Endodermal cell (in vitro differentiated cells): Measurements from ENCODE around the gene UFD1. TPM values are rescaled to one million over a fixed set of nuclear protein-coding genes. Genes with fewer than 3 reads are reported as not detected.

Experiments used
- DNase-seq: peaks from one replicate; pipeline ENCODE4 v3.0.0-alpha.2; 2017
- H3K27ac ChIP-seq: 2 replicates; pipeline ENCODE4 v1.5.1; 2013; ENCODE audit warnings: mild to moderate bottlenecking, low read depth, low read length, moderate library complexity
- H3K27me3 ChIP-seq: 2 replicates; pipeline ENCODE4 v1.6.1; 2013; ENCODE audit warnings: mild to moderate bottlenecking, low read length, moderate library complexity; ENCODE audit not compliant: insufficient read depth, control insufficient read depth, poor library complexity, severe bottlenecking
- H3K36me3 ChIP-seq: 2 replicates; pipeline ENCODE4 v1.7.0; 2013; ENCODE audit warnings: mild to moderate bottlenecking, low read length, moderate library complexity; ENCODE audit not compliant: control insufficient read depth, insufficient read depth
- H3K4me1 ChIP-seq: one replicate; pipeline ENCODE4 v1.7.0; 2013; ENCODE audit warnings: low read length; ENCODE audit not compliant: control insufficient read depth, insufficient read depth
- H3K4me3 ChIP-seq: 2 replicates; pipeline ENCODE4 v1.5.1; 2013; ENCODE audit warnings: mild to moderate bottlenecking, low read length, moderate library complexity
- H3K9ac ChIP-seq: 2 replicates; pipeline ENCODE4 v1.6.1; 2013; ENCODE audit warnings: mild to moderate bottlenecking, low read length, moderate library complexity; ENCODE audit not compliant: poor library complexity, severe bottlenecking; ENCODE audit errors: extremely low read depth
- H3K9me3 ChIP-seq: 2 replicates; pipeline ENCODE4 v1.6.1; 2013; ENCODE audit warnings: mild to moderate bottlenecking, low read length, moderate library complexity; ENCODE audit not compliant: control insufficient read depth
- H3K27ac Mint-ChIP-seq: 2 replicates; pipeline ENCODE4 v1.8.0; 2020; ENCODE audit warnings: mixed read lengths
- H3K27me3 Mint-ChIP-seq: 2 replicates; pipeline ENCODE4 v1.8.0; 2021; ENCODE audit warnings: mild to moderate bottlenecking, mixed read lengths; ENCODE audit not compliant: insufficient read depth
- H3K36me3 Mint-ChIP-seq: 2 replicates; pipeline ENCODE4 v1.8.0; 2020; ENCODE audit warnings: low read depth, mixed read lengths
- H3K4me1 Mint-ChIP-seq: 2 replicates; pipeline ENCODE4 v1.8.0; 2020; ENCODE audit warnings: mixed read lengths
- H3K4me3 Mint-ChIP-seq: 2 replicates; pipeline ENCODE4 v1.8.0; 2020; ENCODE audit warnings: mild to moderate bottlenecking, moderate library complexity, mixed read lengths
- H3K9me3 Mint-ChIP-seq: 2 replicates; pipeline ENCODE4 v1.8.0; 2020; ENCODE audit warnings: mild to moderate bottlenecking, mixed read lengths
- CTCF ChIP-seq: fragments of 200-600 bp; sonication (generic); conservative IDR thresholded peaks from 2 replicates; pipeline ENCODE4 v1.5.0; 2021; ENCODE audit warnings: antibody characterized with exemption, mild to moderate bottlenecking
- WGBS, 2 experiments: methylation state at CpG; one replicate each; pipeline versions ENCODE4 v1.1.5 to v1.1.7; 2013; ENCODE audit warnings: missing lambda C conversion rate in 2 of 2, mixed read lengths in 1 of 2; ENCODE audit not compliant: insufficient coverage in 1 of 2, insufficient read length in 1 of 2; 5-methylcytosine and 5-hydroxymethylcytosine counted together
- total RNA-seq, 2 donors: library from RNA; stranded (reverse); fragmentation: NEBNext Ultra II Directional in 1 of 2; extraction: Animal tissue kit (Norgen Biotek cat#: 25700) in 1 of 2; gene quantifications; 2 replicates in 1 of 2; 3 replicates in 1 of 2; pipeline ENCODE4 v1.2.1, GENCODE V29; 2021

Gene UFD1
- total RNA-seq, 2 donors from 2014 or later: 67.7 to 69.2 TPM

GRCh38 chr22:19517919-19518611, 39.1 kb upstream of the UFD1 start:
- DNase-seq: peak; percentile 15
- Mint-ChIP-seq H3K27me3 (peaks cover 12% of the 10 kb centered on the region), H3K27ac (peak overlapping the region; percentile 12), H3K4me3 (no peak overlapping the region), H3K36me3 (peaks cover 25% of the 10 kb centered on the region), H3K9me3 (no peaks in the 10 kb centered on the region), H3K4me1 (peaks cover 2% of the 10 kb centered on the region)
- TF ChIP-seq CTCF: no peak
- Histone ChIP-seq H3K27ac (no peak overlapping the region), H3K4me3 (no peak overlapping the region), H3K4me1 (no peaks in the 10 kb centered on the region), H3K36me3 (peaks cover 16% of the 10 kb centered on the region), H3K27me3 (peaks cover 20% of the 10 kb centered on the region), H3K9ac (no peak overlapping the region), H3K9me3 (no peaks in the 10 kb centered on the region)
- 91 to 100% methylated on average over 7 to 12 of the region's 12 CpGs for WGBS, 2 experiments

GRCh38 chr22:19517171-19517500, 38.1 kb upstream of the UFD1 start:
- Mint-ChIP-seq H3K27me3 (peaks cover 4% of the 10 kb centered on the region), H3K9me3 (no peaks in the 10 kb centered on the region), H3K4me3 (no peak overlapping the region), H3K36me3 (peaks cover 30% of the 10 kb centered on the region), H3K4me1 (no peaks in the 10 kb centered on the region), H3K27ac (peak overlapping the region; percentile 21)
- WGBS, 2 experiments: 96 to 100% methylated on average over 7 to 10 of the region's 10 CpGs
- peak; percentile 35 for DNase-seq
- Histone ChIP-seq H3K9ac (no peak overlapping the region), H3K4me3 (no peak overlapping the region), H3K27ac (no peak overlapping the region), H3K9me3 (no peaks in the 10 kb centered on the region), H3K27me3 (peaks cover 11% of the 10 kb centered on the region), H3K36me3 (peaks cover 24% of the 10 kb centered on the region), H3K4me1 (no peaks in the 10 kb centered on the region)
- TF ChIP-seq CTCF: no peak

GRCh38 chr22:19516378-19517170, 37.6 kb upstream of the UFD1 start:
- no peaks in the 10 kb centered on the region for H3K27me3 Mint-ChIP-seq

More at GRCh38 chr22:19516378-19517170, 37.6 kb upstream of the UFD1 start:
- no peak for TF ChIP-seq CTCF
- Histone ChIP-seq H3K27me3 (peaks cover 5% of the 10 kb centered on the region), H3K36me3 (peaks cover 25% of the 10 kb centered on the region), H3K9ac (no peak overlapping the region), H3K4me1 (no peaks in the 10 kb centered on the region), H3K9me3 (no peaks in the 10 kb centered on the region), H3K27ac (no peak overlapping the region), H3K4me3 (no peak overlapping the region)
- WGBS, 2 experiments: 92 to 97% methylated on average over 13 to 19 of the region's 19 CpGs
- H3K4me1 Mint-ChIP-seq: no peaks in the 10 kb centered on the region
- H3K4me3 Mint-ChIP-seq: no peak overlapping the region
- DNase-seq: peak; percentile 24
- H3K27ac Mint-ChIP-seq: no peak overlapping the region
- no peaks in the 10 kb centered on the region for H3K9me3 Mint-ChIP-seq
- peaks cover 31% of the 10 kb centered on the region for H3K36me3 Mint-ChIP-seq
